Breast epithelium (tissue), 3 donors: Measurements from ENCODE around the gene VPS16.

Source experiments
- CTCF ChIP-seq, 3 donors: fragments of 450-650 bp; IDR thresholded peaks; one replicate each; pipeline ENCODE4 v1.5.1; 2016 to 2017; ENCODE audit warnings: antibody characterized with exemption in 3 of 3, mild to moderate bottlenecking in 3 of 3, moderate library complexity in 3 of 3
- POLR2A ChIP-seq: fragments of 450-650 bp; IDR thresholded peaks from one replicate; pipeline ENCODE4 v1.6.1; 2016; ENCODE audit warnings: antibody characterized with exemption, mild to moderate bottlenecking, moderate library complexity
- POLR2AphosphoS5 ChIP-seq, 3 donors: sonication (generic); formaldehyde crosslinking; IDR thresholded peaks; one replicate each; pipeline ENCODE4 v1.6.1; 2017; ENCODE audit warnings: antibody characterized with exemption in 3 of 3

DNA sequence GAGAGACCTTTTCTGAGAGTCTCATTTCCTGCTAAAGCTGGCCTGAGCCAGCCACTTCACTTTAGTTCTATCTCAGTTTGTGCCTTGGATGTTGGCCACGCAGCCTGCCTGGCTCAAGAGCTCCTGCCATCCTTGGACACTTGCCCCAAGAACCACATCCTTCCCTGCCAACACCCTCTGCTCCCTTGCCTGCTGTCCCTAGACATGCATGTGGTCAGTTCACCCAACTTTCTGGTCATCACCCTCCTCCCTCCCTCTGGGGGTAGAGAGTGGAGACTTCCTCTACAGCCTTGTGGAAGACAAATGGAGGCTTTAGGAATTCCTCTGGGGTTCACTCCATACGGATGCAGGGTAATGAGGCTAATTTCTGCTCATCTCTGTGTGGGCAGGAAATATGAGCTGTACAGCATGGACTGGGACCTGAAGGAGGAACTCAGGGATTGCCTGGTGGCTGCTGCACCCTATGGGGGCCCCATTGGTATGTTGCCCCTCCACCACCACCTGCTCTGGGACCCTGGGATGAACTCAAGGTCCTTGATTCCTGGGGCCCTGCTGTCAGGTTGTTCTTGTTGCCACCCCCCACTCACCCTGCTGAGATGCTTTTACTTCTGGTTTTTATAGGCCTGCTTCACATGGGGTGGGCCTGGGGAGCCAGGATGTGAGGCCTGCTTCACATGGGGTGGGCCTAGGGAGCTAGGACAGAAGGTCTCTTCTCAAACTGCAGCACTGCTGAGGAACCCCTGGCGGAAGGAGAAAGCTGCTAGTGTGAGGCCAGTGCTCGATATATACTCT is 19.0 kb downstream of the VPS16 start:
- no peak for TF ChIP-seq CTCF (IDR thresholded peaks at IDR 0.05)
- TF ChIP-seq POLR2A = no peak
- TF ChIP-seq POLR2AphosphoS5 (IDR thresholded peaks at IDR 0.05) = no peak
